Measurements from ENCODE around the gene COL28A1.

COL28A1 gene

GRCh38 chr7:7491044-7491443 is 44.6 kb downstream of the COL28A1 start:
- no peaks in the 10 kb centered on the region for H3K4me1 ChIP-seq (ENCODE audit: insufficient read depth, insufficient read length)
- no peaks in the 10 kb centered on the region for H3K36me3 ChIP-seq (ENCODE audit: insufficient read depth, insufficient read length, low read length)
- H3K9ac ChIP-seq (ENCODE audit: insufficient read length, low read depth), result no peak overlapping the region
- no peaks in the 10 kb centered on the region for H3K27me3 ChIP-seq (ENCODE audit: insufficient read depth, insufficient read length)
- DNase-seq (ENCODE audit: low read depth, low spot score), result no peak
- no peak overlapping the region for H3K4me3 ChIP-seq (ENCODE audit: insufficient read length, low read depth)
- no peak for TF ChIP-seq SUZ12 (IDR thresholded peaks at IDR 0.05; ENCODE audit: extremely low read depth, insufficient read depth, insufficient read length)
- no peak for TF ChIP-seq ZNF274 (IDR thresholded peaks at IDR 0.05; ENCODE audit: low read depth, low read length)
- no peak for TF ChIP-seq YY1 (IDR thresholded peaks at IDR 0.05; ENCODE audit: insufficient read depth, insufficient read length)
- H3K9me3 ChIP-seq (ENCODE audit: insufficient read depth, low read length), result 0 out of 2 replicates have a peak, but pooled peaks cover 4% of the 10 kb centered on the region

- no peak for DNase-seq (ENCODE audit: low read depth, low spot score)
- Histone ChIP-seq H3K4me3 (ENCODE audit: insufficient read length, low read depth) (no peak overlapping the region), H3K9ac (ENCODE audit: insufficient read length, low read depth) (no peak overlapping the region), H3K4me1 (ENCODE audit: insufficient read depth, insufficient read length) (no peaks in the 10 kb centered on the region), H3K27me3 (ENCODE audit: insufficient read depth, insufficient read length) (no peaks in the 10 kb centered on the region), H3K9me3 (ENCODE audit: insufficient read depth, low read length) (0 out of 2 replicates have a peak, but pooled peaks cover 4% of the 10 kb centered on the region), H3K36me3 (ENCODE audit: insufficient read depth, insufficient read length, low read length) (no peaks in the 10 kb centered on the region)
- TF ChIP-seq ZNF274 (IDR thresholded peaks at IDR 0.05; ENCODE audit: low read depth, low read length) (no peak), YY1 (IDR thresholded peaks at IDR 0.05; ENCODE audit: insufficient read depth, insufficient read length) (no peak)
Observed at GRCh38 chr7:7490003-7490402, 45.7 kb downstream of the COL28A1 start.

GRCh38 chr7:7489546-7489945 is 46.1 kb downstream of the COL28A1 start:
- H3K4me1 ChIP-seq (ENCODE audit: insufficient read depth, insufficient read length), result no peaks in the 10 kb centered on the region
- H3K9me3 ChIP-seq (ENCODE audit: insufficient read depth, low read length), result 0 out of 2 replicates have a peak, but pooled peaks cover 4% of the 10 kb centered on the region
- no peak overlapping the region for H3K4me3 ChIP-seq (ENCODE audit: insufficient read length, low read depth)
- no peaks in the 10 kb centered on the region for H3K36me3 ChIP-seq (ENCODE audit: insufficient read depth, insufficient read length, low read length)
- DNase-seq (ENCODE audit: low read depth, low spot score), result no peak
- no peak overlapping the region for H3K9ac ChIP-seq (ENCODE audit: insufficient read length, low read depth)
- TF ChIP-seq YY1 (IDR thresholded peaks at IDR 0.05; ENCODE audit: insufficient read depth, insufficient read length) (no peak), ZNF274 (IDR thresholded peaks at IDR 0.05; ENCODE audit: low read depth, low read length) (no peak), SUZ12 (IDR thresholded peaks at IDR 0.05; ENCODE audit: extremely low read depth, insufficient read depth, insufficient read length) (no peak)
- no peaks in the 10 kb centered on the region for H3K27me3 ChIP-seq (ENCODE audit: insufficient read depth, insufficient read length)

GRCh38 chr7:7486362-7486761 is 49.3 kb downstream of the COL28A1 start:
- TF ChIP-seq SUZ12 (IDR thresholded peaks at IDR 0.05; ENCODE audit: extremely low read depth, insufficient read depth, insufficient read length) (no peak), YY1 (IDR thresholded peaks at IDR 0.05; ENCODE audit: insufficient read depth, insufficient read length) (no peak), ZNF274 (IDR thresholded peaks at IDR 0.05; ENCODE audit: low read depth, low read length) (no peak)
- H3K4me3 ChIP-seq (ENCODE audit: insufficient read length, low read depth), result no peak overlapping the region
- H3K27me3 ChIP-seq (ENCODE audit: insufficient read depth, insufficient read length), result no peaks in the 10 kb centered on the region
- no peak overlapping the region for H3K9ac ChIP-seq (ENCODE audit: insufficient read length, low read depth)
- no peaks in the 10 kb centered on the region for H3K4me1 ChIP-seq (ENCODE audit: insufficient read depth, insufficient read length)
- peaks cover 4% of the 10 kb centered on the region; the same call in 1 of the 2 replicates for H3K9me3 ChIP-seq (ENCODE audit: insufficient read depth, low read length)
- H3K36me3 ChIP-seq (ENCODE audit: insufficient read depth, insufficient read length, low read length), result no peaks in the 10 kb centered on the region
- no peak for DNase-seq (ENCODE audit: low read depth, low spot score)

- Histone ChIP-seq H3K9me3 (ENCODE audit: insufficient read depth, low read length) (peaks cover 4% of the 10 kb centered on the region), H3K9ac (ENCODE audit: insufficient read length, low read depth) (no peak overlapping the region), H3K36me3 (ENCODE audit: insufficient read depth, insufficient read length, low read length) (no peaks in the 10 kb centered on the region), H3K4me1 (ENCODE audit: insufficient read depth, insufficient read length) (no peaks in the 10 kb centered on the region), H3K4me3 (ENCODE audit: insufficient read length, low read depth) (no peak overlapping the region), H3K27me3 (ENCODE audit: insufficient read depth, insufficient read length) (no peaks in the 10 kb centered on the region)
- TF ChIP-seq ZNF274 (IDR thresholded peaks at IDR 0.05; ENCODE audit: low read depth, low read length) (no peak), YY1 (IDR thresholded peaks at IDR 0.05; ENCODE audit: insufficient read depth, insufficient read length) (no peak), SUZ12 (IDR thresholded peaks at IDR 0.05; ENCODE audit: extremely low read depth, insufficient read depth, insufficient read length) (no peak)
- no peak for DNase-seq (ENCODE audit: low read depth, low spot score)
Observed at GRCh38 chr7:7484072-7484471, 51.6 kb downstream of the COL28A1 start.

- Histone ChIP-seq H3K4me3 (ENCODE audit: insufficient read length, low read depth) (no peak overlapping the region), H3K9me3 (ENCODE audit: insufficient read depth, low read length) (peaks cover 8% of the 10 kb centered on the region), H3K9ac (ENCODE audit: insufficient read length, low read depth) (no peak overlapping the region), H3K36me3 (ENCODE audit: insufficient read depth, insufficient read length, low read length) (no peaks in the 10 kb centered on the region), H3K4me1 (ENCODE audit: insufficient read depth, insufficient read length) (no peaks in the 10 kb centered on the region), H3K27me3 (ENCODE audit: insufficient read depth, insufficient read length) (no peaks in the 10 kb centered on the region)
- no peak for DNase-seq (ENCODE audit: low read depth, low spot score)
- TF ChIP-seq YY1 (IDR thresholded peaks at IDR 0.05; ENCODE audit: insufficient read depth, insufficient read length) (no peak), SUZ12 (IDR thresholded peaks at IDR 0.05; ENCODE audit: extremely low read depth, insufficient read depth, insufficient read length) (no peak), ZNF274 (IDR thresholded peaks at IDR 0.05; ENCODE audit: low read depth, low read length) (no peak)
Observed at GRCh38 chr7:7481802-7482201, 53.9 kb downstream of the COL28A1 start.

GRCh38 chr7:7479275-7479805 is 56.3 kb downstream of the COL28A1 start:
- Histone ChIP-seq H3K4me3 (ENCODE audit: insufficient read length, low read depth) (no peak overlapping the region), H3K4me1 (ENCODE audit: insufficient read depth, insufficient read length) (no peaks in the 10 kb centered on the region), H3K9me3 (ENCODE audit: insufficient read depth, low read length) (peaks cover 8% of the 10 kb centered on the region), H3K9ac (ENCODE audit: insufficient read length, low read depth) (no peak overlapping the region), H3K36me3 (ENCODE audit: insufficient read depth, insufficient read length, low read length) (no peaks in the 10 kb centered on the region), H3K27me3 (ENCODE audit: insufficient read depth, insufficient read length) (no peaks in the 10 kb centered on the region)
- no peak for DNase-seq (ENCODE audit: low read depth, low spot score)
- TF ChIP-seq SUZ12 (IDR thresholded peaks at IDR 0.05; ENCODE audit: extremely low read depth, insufficient read depth, insufficient read length), result no peak
- TF ChIP-seq ZNF274 (IDR thresholded peaks at IDR 0.05; ENCODE audit: low read depth, low read length), result no peak
- TF ChIP-seq YY1 (IDR thresholded peaks at IDR 0.05; ENCODE audit: insufficient read depth, insufficient read length), result no peak

Data from NT2/D1 (cell line).